Left lung (tissue), 10 donors: ENCODE results near the gene SH3GLB2. TPM values are rescaled to one million over a fixed set of nuclear protein-coding genes. Genes with fewer than 3 reads are reported as not detected.

Source experiments
- ATAC-seq: fragments of 200-7000 bp; cut with Tn5 transposase; one replicate; pipeline ENCODE4 v1.9.1; 2020; ENCODE audit warnings: moderate library complexity
- DNase-seq, 4 donors: peaks; one replicate each; pipeline ENCODE4 v3.0.0-alpha.2; 2013 to 2020
- H3K27ac ChIP-seq, 2 donors: fragments of 200-600 bp; sonication (generic) in 1 of 2; one replicate each; pipeline versions ENCODE4 v1.5.0 to v1.8.0; 2020 to 2021
- H3K27me3 ChIP-seq, 2 donors: fragments of 200-600 bp; sonication (generic) in 1 of 2; one replicate each; pipeline versions ENCODE4 v1.5.0 to v1.8.0; 2020 to 2021
- H3K36me3 ChIP-seq, 2 donors: fragments of 200-600 bp; sonication (generic) in 1 of 2; one replicate each; pipeline versions ENCODE4 v1.5.0 to v1.8.0; 2020 to 2021
- H3K4me1 ChIP-seq, 2 donors: fragments of 200-600 bp; one replicate each; pipeline ENCODE4 v1.8.0; 2021
- H3K4me3 ChIP-seq, 2 donors: fragments of 200-600 bp; sonication (generic) in 1 of 2; one replicate each; pipeline versions ENCODE4 v1.5.0 to v1.8.0; 2020 to 2021; ENCODE audit warnings: mild to moderate bottlenecking in 1 of 2
- H3K9me3 ChIP-seq, 2 donors: fragments of 200-600 bp; sonication (generic) in 1 of 2; one replicate each; pipeline versions ENCODE4 v1.5.0 to v1.8.0; 2020 to 2021
- CTCF ChIP-seq, 2 donors: fragments of 200-600 bp; sonication (generic) in 1 of 2; IDR thresholded peaks; one replicate each; pipeline versions ENCODE4 v1.5.0 to v1.8.0; 2021; ENCODE audit warnings: antibody characterized with exemption in 2 of 2
- intact Hi-C, 2 donors: fragments of 100-400 bp; cut with DNase I; formaldehyde crosslinking; loops; one replicate each; pipeline versions ENCODE4 v1.11.2 to v1.14.2; 2022
- polyA plus RNA-seq, 6 donors: library from polyadenylated mRNA; unstranded; fragments of 120-200 nt; gene quantifications; one replicate each; pipeline ENCODE4 v1.2.1, GENCODE V29; 2013; ENCODE audit not compliant: insufficient read length in 6 of 6
- total RNA-seq, 2 donors: library from RNA; stranded (reverse); fragmentation: NEBNext Ultra II Directional; extraction: Animal tissue kit (Norgen Biotek cat#: 25700); gene quantifications; one replicate each; pipeline ENCODE4 v1.2.1, GENCODE V29; 2021
- donor health status: DM: no; HTN: yes; CAD: no.
- donor health status: DM: no; HTN: no; CAD: no.

Gene SH3GLB2
- total and polyA plus RNA-seq, 8 donors = 58.9 to 79.0 (median 65.0) TPM

GRCh38 chr9:129060991-129061390, 32.9 kb upstream of the SH3GLB2 start:
- H3K9me3 ChIP-seq = no peaks in the 10 kb centered on the region
- DNase-seq (no peak), ATAC-seq (no peak)
- no peak for TF ChIP-seq CTCF (IDR thresholded peaks at IDR 0.05)
- intact Hi-C loops = no loop called here
- no peaks in the 10 kb centered on the region for H3K27me3 ChIP-seq
- peaks cover 0 to 10% of the 10 kb centered on the region in 2 donors for H3K4me1 ChIP-seq
- peaks cover 0 to 88% of the 10 kb centered on the region in 2 donors for H3K36me3 ChIP-seq
- H3K27ac ChIP-seq = no peak overlapping the region
- no peak overlapping the region for H3K4me3 ChIP-seq

- H3K4me3 ChIP-seq = no peak overlapping the region
- H3K9me3 ChIP-seq = no peaks in the 10 kb centered on the region
- H3K36me3 ChIP-seq = peaks cover 0 to 88% of the 10 kb centered on the region in 2 donors
- H3K4me1 ChIP-seq = peaks cover 0 to 10% of the 10 kb centered on the region in 2 donors
- intact Hi-C loops = no loop called here
- ATAC-seq = no peak
- H3K27me3 ChIP-seq = no peaks in the 10 kb centered on the region
- TF ChIP-seq CTCF (IDR thresholded peaks at IDR 0.05) = no peak
- no peak overlapping the region for H3K27ac ChIP-seq
- no peak for DNase-seq
Observed at GRCh38 chr9:129059796-129060785, 32.0 kb upstream of the SH3GLB2 start.

GRCh38 chr9:129058965-129059795, 31.0 kb upstream of the SH3GLB2 start:
- H3K27ac ChIP-seq = no peak overlapping the region
- TF ChIP-seq CTCF (IDR thresholded peaks at IDR 0.05) = no peak
- intact Hi-C loops = no loop called here
- no peak overlapping the region for H3K4me3 ChIP-seq
- no peaks in the 10 kb centered on the region for H3K9me3 ChIP-seq
- H3K36me3 ChIP-seq = peaks cover 0 to 87% of the 10 kb centered on the region in 2 donors
- ATAC-seq (peak; percentile 30), DNase-seq (no peak)
- H3K4me1 ChIP-seq = peaks cover 0 to 10% of the 10 kb centered on the region in 2 donors
- no peaks in the 10 kb centered on the region for H3K27me3 ChIP-seq

- H3K4me3 ChIP-seq = no peak overlapping the region
- peaks cover 0 to 10% of the 10 kb centered on the region in 2 donors for H3K4me1 ChIP-seq
- intact Hi-C loops = no loop called here
- H3K9me3 ChIP-seq = no peaks in the 10 kb centered on the region
- no peak for TF ChIP-seq CTCF (IDR thresholded peaks at IDR 0.05)
- peaks cover 0 to 82% of the 10 kb centered on the region in 2 donors for H3K36me3 ChIP-seq
- no peak for ATAC-seq
- no peak for DNase-seq
- H3K27me3 ChIP-seq = no peaks in the 10 kb centered on the region
- H3K27ac ChIP-seq = no peak overlapping the region
Observed at GRCh38 chr9:129054163-129054851, 26.2 kb upstream of the SH3GLB2 start.
